Stomach (tissue), 9 donors: ENCODE results near the gene TRABD. TPM values are rescaled to one million over a fixed set of nuclear protein-coding genes. Genes with fewer than 3 reads are reported as not detected.

Source experiments
- DNase-seq, 2 donors: peaks; one replicate each; pipeline versions ENCODE4 v3.0.0 to v3.0.0-alpha.2; 2013 to 2019
- H3K27ac ChIP-seq, 5 donors: fragments of 200-600 bp in 4 of 5; sonication (generic) in 4 of 5; one replicate each; pipeline ENCODE4 v1.5.1; 2013 to 2019; ENCODE audit warnings: mild to moderate bottlenecking in 1 of 5, moderate library complexity in 1 of 5
- H3K27me3 ChIP-seq, 3 donors: fragments of 200-600 bp; sonication (generic); one replicate each; pipeline ENCODE4 v1.5.1; 2017 to 2019; ENCODE audit warnings: mixed run types in 1 of 3
- H3K36me3 ChIP-seq, 4 donors: fragments of 200-600 bp; sonication (generic); 1 replicate in 3 of 4; 2 replicates in 1 of 4; pipeline ENCODE4 v1.5.1; 2016 to 2019
- H3K4me1 ChIP-seq, 4 donors: fragments of 200-600 bp; sonication (generic); one replicate each; pipeline ENCODE4 v1.5.1; 2016 to 2019
- H3K4me3 ChIP-seq, 4 donors: fragments of 200-600 bp; sonication (generic) in 3 of 4; one replicate each; pipeline ENCODE4 v1.5.1; 2016 to 2019; ENCODE audit warnings: mild to moderate bottlenecking in 1 of 4
- H3K9me3 ChIP-seq, 4 donors: fragments of 200-600 bp; sonication (generic); one replicate each; pipeline ENCODE4 v1.5.1; 2016 to 2019
- CTCF ChIP-seq, 7 experiments: fragments of 450-650 bp in 4 of 7; fragments of 200-600 bp in 3 of 7; sonication (generic) in 3 of 7; IDR thresholded peaks; one replicate each; pipeline ENCODE4 v1.5.1; 2016 to 2019; ENCODE audit warnings: antibody characterized with exemption in 7 of 7, control low read depth in 2 of 7, mild to moderate bottlenecking in 1 of 7
- EP300 ChIP-seq: sonication (generic); formaldehyde crosslinking; IDR thresholded peaks from one replicate; pipeline ENCODE4 v1.6.1; 2017; ENCODE audit warnings: antibody characterized with exemption
- POLR2A ChIP-seq, 4 donors: fragments of 450-650 bp; IDR thresholded peaks; one replicate each; pipeline ENCODE4 v1.6.1; 2016; ENCODE audit warnings: antibody characterized with exemption in 4 of 4, control low read depth in 2 of 4, mild to moderate bottlenecking in 1 of 4, moderate library complexity in 1 of 4
- POLR2AphosphoS5 ChIP-seq, 3 donors: sonication (generic); formaldehyde crosslinking; IDR thresholded peaks; one replicate each; pipeline ENCODE4 v1.6.1; 2016; ENCODE audit warnings: antibody characterized with exemption in 3 of 3
- WGBS, 5 donors: extraction: QIAGEN DNeasy Blood & Tissue Kit in 3 of 5; methylation state at CpG; one replicate each; pipeline versions ENCODE4 v1.1.5 to v1.1.7; 2013 to 2018; 5-methylcytosine and 5-hydroxymethylcytosine counted together
- intact Hi-C: fragments of 100-400 bp; cut with DNase I; formaldehyde crosslinking; loops from one replicate; pipeline ENCODE4 v1.15.1; 2023; ENCODE audit warnings: low total_unique reads
- polyA plus RNA-seq, 3 donors: library from polyadenylated mRNA; stranded (reverse); fragments of 200-250 nt; gene quantifications; one replicate each; pipeline ENCODE4 v1.2.3, GENCODE V29; 2013
- total RNA-seq, 5 donors: library from RNA; depleted of rRNA; stranded (reverse); fragments of >200 nt; gene quantifications; one replicate each; pipeline versions ENCODE4 v1.1.0 to v1.2.3, GENCODE V29; 2014 to 2016
- donor health status: healthy with polysubstance abuse.
- donor health status: Bipolar disorder and iron deficiency.
- donor health status: healthy.

Gene TRABD
- total and polyA plus RNA-seq, 8 donors = 13.2 to 245 (median 47.5) TPM

- WGBS, 5 donors = 86 to 96% (median 94%) methylated on average over 4 to 6 of the region's 6 CpGs
Measured at GRCh38 chr22:50173983-50174355, 11.7 kb upstream of the TRABD start.

GRCh38 chr22:50174382-50175190, 11.1 kb upstream of the TRABD start:
- 83 to 88% (median 87%) methylated on average over 15 to 27 of the region's 27 CpGs for WGBS, 5 donors
- no peak for TF ChIP-seq CTCF (IDR thresholded peaks at IDR 0.05)
- TF ChIP-seq EP300 = no peak
- no peak for TF ChIP-seq POLR2A (IDR thresholded peaks at IDR 0.05)
- TF ChIP-seq POLR2AphosphoS5 (IDR thresholded peaks at IDR 0.05) = no peak
- intact Hi-C loops = no loop called here

More at GRCh38 chr22:50173983-50174355, 11.7 kb upstream of the TRABD start:
- intact Hi-C loops = no loop called here
- H3K27ac ChIP-seq = no peak overlapping the region
- no peaks in the 10 kb centered on the region for H3K9me3 ChIP-seq
- no peaks in the 10 kb centered on the region for H3K36me3 ChIP-seq
- peaks cover 13 to 23% (median 19%) of the 10 kb centered on the region in 4 donors for H3K4me1 ChIP-seq
- H3K4me3 ChIP-seq = no peak overlapping the region
- no peak for TF ChIP-seq CTCF (IDR thresholded peaks at IDR 0.05)
- TF ChIP-seq POLR2AphosphoS5 (IDR thresholded peaks at IDR 0.05) = no peak
- TF ChIP-seq EP300 = no peak
- no peak for TF ChIP-seq POLR2A (IDR thresholded peaks at IDR 0.05)
- H3K27me3 ChIP-seq = peaks cover 18 to 96% (median 31%) of the 10 kb centered on the region in 3 donors
- DNase-seq = no peak

GRCh38 chr22:50175191-50175461, 10.6 kb upstream of the TRABD start:
- peaks cover 12 to 96% (median 20%) of the 10 kb centered on the region in 3 donors for H3K27me3 ChIP-seq
- WGBS, 5 donors = 87 to 92% (median 88%) methylated on average over 5 to 6 of the region's 6 CpGs
- no peak overlapping the region for H3K4me3 ChIP-seq
- no peaks in the 10 kb centered on the region for H3K36me3 ChIP-seq
- H3K4me1 ChIP-seq = peaks cover 5 to 14% (median 9%) of the 10 kb centered on the region in 4 donors
- intact Hi-C loops = no loop called here
- no peak overlapping the region for H3K27ac ChIP-seq
- DNase-seq = no peak
- TF ChIP-seq CTCF (IDR thresholded peaks at IDR 0.05) (no peak), EP300 (no peak), POLR2A (IDR thresholded peaks at IDR 0.05) (no peak), POLR2AphosphoS5 (IDR thresholded peaks at IDR 0.05) (no peak)
- H3K9me3 ChIP-seq = no peaks in the 10 kb centered on the region

More at GRCh38 chr22:50174382-50175190, 11.1 kb upstream of the TRABD start:
- no peaks in the 10 kb centered on the region for H3K9me3 ChIP-seq
- H3K4me3 ChIP-seq = no peak overlapping the region
- no peak for DNase-seq
- H3K4me1 ChIP-seq = peaks cover 9 to 18% (median 14%) of the 10 kb centered on the region in 4 donors
- no peak overlapping the region for H3K27ac ChIP-seq
- no peaks in the 10 kb centered on the region for H3K36me3 ChIP-seq
- H3K27me3 ChIP-seq = peaks cover 17 to 96% (median 25%) of the 10 kb centered on the region in 3 donors

- H3K4me3 ChIP-seq = no peak overlapping the region
- no peak for DNase-seq
- peaks cover 12 to 96% (median 14%) of the 10 kb centered on the region in 3 donors for H3K27me3 ChIP-seq
- intact Hi-C loops = no loop called here
- no peak for TF ChIP-seq POLR2AphosphoS5 (IDR thresholded peaks at IDR 0.05)
- no peak for TF ChIP-seq POLR2A (IDR thresholded peaks at IDR 0.05)
- no peak for TF ChIP-seq CTCF (IDR thresholded peaks at IDR 0.05)
- no peak for TF ChIP-seq EP300
- H3K27ac ChIP-seq = no peak overlapping the region
- peaks cover 0 to 8% (median 3%) of the 10 kb centered on the region in 4 donors for H3K4me1 ChIP-seq
- no peaks in the 10 kb centered on the region for H3K36me3 ChIP-seq
- 75 to 78% (median 76%) methylated on average over 15 to 27 of the region's 27 CpGs for WGBS, 5 donors
- H3K9me3 ChIP-seq = no peaks in the 10 kb centered on the region
Measured at GRCh38 chr22:50175921-50176849, 9.5 kb upstream of the TRABD start.
